ENCODE results near the gene DLG1.

Gene DLG1

GRCh38 chr3:197298341-197298944, at the start of gene DLG1:
DLG1 (minus strand) TSS chr3:197298612; CDS start chr3:197297204, 1,408 bp downstream.
- peak within 1 kb of the TSS; percentile 93 for H3K9ac ChIP-seq
- peaks cover 15% of the 10 kb centered on the region; the same call in 1 of the 2 replicates for H3K36me3 ChIP-seq
- peaks cover 55% of the 10 kb centered on the region for H3K4me1 ChIP-seq
- peak within 1 kb of the TSS; percentile 84 for H3K4me3 ChIP-seq
- H3K4me2 ChIP-seq, result peak within 1 kb of the TSS; percentile 99
- peaks cover 33% of the 10 kb centered on the region for H4K20me1 ChIP-seq
- no peaks in the 10 kb centered on the region for H3K9me3 ChIP-seq
- no peak for TF ChIP-seq Cebpa-rat (IDR thresholded peaks at IDR 0.05)
- peak within 1 kb of the TSS; percentile 95 for H3K27ac ChIP-seq
- peaks cover 18% of the 10 kb centered on the region for H3K27me3 ChIP-seq

- no peak overlapping the region for H3K4me3 ChIP-seq
- no peaks in the 10 kb centered on the region for H4K20me1 ChIP-seq
- H3K36me3 ChIP-seq, result no peaks in the 10 kb centered on the region
- H3K27ac ChIP-seq, result no peak overlapping the region
- no peak overlapping the region for H3K4me2 ChIP-seq
- peaks cover 23% of the 10 kb centered on the region for H3K4me1 ChIP-seq
- no peak for TF ChIP-seq Cebpa-rat (IDR thresholded peaks at IDR 0.05)
- no peaks in the 10 kb centered on the region for H3K9me3 ChIP-seq
- H3K9ac ChIP-seq, result no peak overlapping the region
- no peaks in the 10 kb centered on the region for H3K27me3 ChIP-seq
Measured at GRCh38 chr3:197348014-197348413, 49.6 kb upstream of the DLG1 start.

DNA sequence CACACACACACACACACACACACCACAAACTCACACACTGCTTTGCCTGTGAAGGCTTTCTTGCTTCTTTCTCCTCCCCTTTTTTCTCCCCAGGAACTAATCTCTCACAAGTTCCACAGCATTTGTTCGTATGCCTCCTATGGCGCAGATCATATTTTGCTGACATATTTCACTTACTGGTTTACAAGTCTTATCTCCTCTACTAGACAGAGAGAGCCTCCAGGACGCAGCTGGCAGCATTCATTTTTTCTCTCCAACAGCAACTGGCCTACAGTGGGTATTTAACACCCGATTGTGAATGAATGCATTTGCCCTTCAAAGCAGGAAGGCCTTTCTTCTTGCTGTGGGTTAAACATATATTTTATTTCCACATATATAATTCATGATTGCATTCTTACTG, 47.0 kb upstream of the DLG1 start:
- no peak overlapping the region for H3K4me2 ChIP-seq
- no peak overlapping the region for H3K27ac ChIP-seq
- peaks cover 13% of the 10 kb centered on the region for H3K4me1 ChIP-seq
- no peaks in the 10 kb centered on the region for H4K20me1 ChIP-seq
- H3K4me3 ChIP-seq, result no peak overlapping the region
- H3K36me3 ChIP-seq, result no peaks in the 10 kb centered on the region
- no peaks in the 10 kb centered on the region for H3K9me3 ChIP-seq
- H3K9ac ChIP-seq, result no peak overlapping the region
- H3K27me3 ChIP-seq, result no peaks in the 10 kb centered on the region
- no peak for TF ChIP-seq Cebpa-rat (IDR thresholded peaks at IDR 0.05)

DNA sequence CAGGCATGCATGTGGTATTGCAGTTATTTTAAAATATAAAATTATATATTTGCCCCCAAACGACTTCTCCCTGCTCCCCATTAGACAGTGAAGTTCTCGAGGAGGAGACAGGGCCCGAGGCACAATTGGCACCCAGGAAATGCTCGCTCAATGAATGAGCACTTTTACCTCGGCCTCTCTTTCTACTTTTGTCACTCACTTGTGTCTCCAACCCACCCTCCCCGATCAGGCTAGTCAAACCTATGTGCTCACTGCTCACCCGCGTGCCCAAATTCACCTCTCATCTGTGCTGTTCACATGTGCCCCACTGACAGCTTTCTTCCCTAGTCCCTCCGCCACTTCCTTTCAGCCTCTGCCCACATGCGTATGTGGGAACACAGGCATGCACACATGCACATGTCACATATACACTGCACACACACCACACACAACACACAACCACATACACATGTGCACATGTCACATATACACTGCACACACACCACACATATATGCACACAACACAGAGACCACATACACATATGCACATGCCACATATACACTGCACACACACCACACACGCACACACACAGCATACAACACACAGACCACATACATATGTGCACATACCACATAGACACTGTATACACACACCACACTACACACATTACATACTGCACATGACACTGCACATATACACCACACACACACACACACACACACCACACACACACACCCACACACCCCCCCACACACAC, 46.3 kb upstream of the DLG1 start:
- H3K4me3 ChIP-seq, result no peak overlapping the region
- H3K9me3 ChIP-seq, result no peaks in the 10 kb centered on the region

GRCh38 chr3:197343656-197344408, 45.4 kb upstream of the DLG1 start:
- peak overlapping the region; percentile 65 for H3K4me2 ChIP-seq
- no peak overlapping the region for H3K4me3 ChIP-seq
- no peaks in the 10 kb centered on the region for H3K27me3 ChIP-seq
- no peak for TF ChIP-seq Cebpa-rat (IDR thresholded peaks at IDR 0.05)
- H4K20me1 ChIP-seq, result no peaks in the 10 kb centered on the region
- peaks cover 13% of the 10 kb centered on the region for H3K4me1 ChIP-seq
- no peaks in the 10 kb centered on the region for H3K36me3 ChIP-seq
- H3K9me3 ChIP-seq, result no peaks in the 10 kb centered on the region
- no peak overlapping the region for H3K9ac ChIP-seq
- H3K27ac ChIP-seq, result 0 out of 2 replicates have a peak overlapping the region, but pooled peaks have one; percentile 28

More for the DNA sequence above, 46.3 kb upstream of the DLG1 start:
- H3K4me1 ChIP-seq, result peaks cover 13% of the 10 kb centered on the region
- no peaks in the 10 kb centered on the region for H3K27me3 ChIP-seq
- no peaks in the 10 kb centered on the region for H4K20me1 ChIP-seq
- H3K27ac ChIP-seq, result no peak overlapping the region
- no peak for TF ChIP-seq Cebpa-rat (IDR thresholded peaks at IDR 0.05)
- no peak overlapping the region for H3K9ac ChIP-seq
- H3K4me2 ChIP-seq, result peak overlapping the region; percentile 65
- no peaks in the 10 kb centered on the region for H3K36me3 ChIP-seq

DNA sequence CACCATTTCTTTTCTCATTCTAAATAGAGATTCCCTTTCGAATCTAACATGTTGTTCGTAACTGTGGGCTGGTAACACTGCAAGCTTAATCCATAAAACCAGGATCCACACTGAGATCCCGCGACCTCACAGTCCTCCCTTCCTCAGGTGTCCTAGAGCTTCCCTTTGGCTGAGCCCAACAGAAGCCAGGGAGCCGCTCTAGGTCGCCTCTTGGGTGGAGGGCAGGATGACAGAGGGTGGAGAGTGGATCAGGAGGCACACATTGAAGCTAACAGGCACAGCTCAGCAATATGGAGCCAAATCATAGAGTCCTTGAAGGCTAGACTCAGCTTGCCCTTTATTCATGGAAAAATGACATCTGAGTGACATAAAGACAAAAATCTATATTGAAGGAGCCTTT, 44.7 kb upstream of the DLG1 start:
- no peak for TF ChIP-seq Cebpa-rat (IDR thresholded peaks at IDR 0.05)
- H3K9ac ChIP-seq, result no peak overlapping the region
- no peaks in the 10 kb centered on the region for H3K36me3 ChIP-seq

GRCh38 chr3:197340521-197340871, 42.1 kb upstream of the DLG1 start:
- TF ChIP-seq Cebpa-rat (IDR thresholded peaks at IDR 0.05), result no peak

More for the DNA sequence above, 44.7 kb upstream of the DLG1 start:
- H3K4me2 ChIP-seq, result no peak overlapping the region
- H4K20me1 ChIP-seq, result no peaks in the 10 kb centered on the region
- no peaks in the 10 kb centered on the region for H3K9me3 ChIP-seq
- H3K27me3 ChIP-seq, result no peaks in the 10 kb centered on the region
- H3K27ac ChIP-seq, result no peak overlapping the region
- peaks cover 16% of the 10 kb centered on the region for H3K4me1 ChIP-seq
- no peak overlapping the region for H3K4me3 ChIP-seq

GRCh38 chr3:197339841-197340520, 41.6 kb upstream of the DLG1 start:
- H3K36me3 ChIP-seq, result no peaks in the 10 kb centered on the region
- TF ChIP-seq Cebpa-rat (IDR thresholded peaks at IDR 0.05), result no peak
- no peak overlapping the region for H3K27ac ChIP-seq
- no peaks in the 10 kb centered on the region for H3K27me3 ChIP-seq
- H3K4me1 ChIP-seq, result peaks cover 31% of the 10 kb centered on the region
- H3K9me3 ChIP-seq, result no peaks in the 10 kb centered on the region
- no peak overlapping the region for H3K4me2 ChIP-seq
- H3K4me3 ChIP-seq, result no peak overlapping the region
- H3K9ac ChIP-seq, result no peak overlapping the region
- no peaks in the 10 kb centered on the region for H4K20me1 ChIP-seq

More at GRCh38 chr3:197340521-197340871, 42.1 kb upstream of the DLG1 start:
- Histone ChIP-seq H3K9ac (no peak overlapping the region), H3K4me2 (no peak overlapping the region), H4K20me1 (no peaks in the 10 kb centered on the region), H3K36me3 (no peaks in the 10 kb centered on the region), H3K9me3 (no peaks in the 10 kb centered on the region), H3K27ac (no peak overlapping the region), H3K27me3 (no peaks in the 10 kb centered on the region), H3K4me3 (no peak overlapping the region), H3K4me1 (peaks cover 26% of the 10 kb centered on the region)

- no peak overlapping the region for H3K4me2 ChIP-seq
- no peaks in the 10 kb centered on the region for H3K9me3 ChIP-seq
- H3K27me3 ChIP-seq, result no peaks in the 10 kb centered on the region
- no peaks in the 10 kb centered on the region for H3K36me3 ChIP-seq
- no peak for TF ChIP-seq Cebpa-rat (IDR thresholded peaks at IDR 0.05)
- H3K27ac ChIP-seq, result no peak overlapping the region
- H3K4me3 ChIP-seq, result no peak overlapping the region
- H3K4me1 ChIP-seq, result peaks cover 26% of the 10 kb centered on the region; the same call in 1 of the 2 replicates
- no peaks in the 10 kb centered on the region for H4K20me1 ChIP-seq
- H3K9ac ChIP-seq, result no peak overlapping the region
Measured at GRCh38 chr3:197338586-197338985, 40.2 kb upstream of the DLG1 start.

All from BLaER1 (cell line).